OCI-LY3 (cell line): ENCODE results near the gene REC114.
"Not testable (repeated sequence)": the region's sequence is repeated elsewhere in the genome, so short reads cannot be mapped to it uniquely, and the experiment has no call there.

Experiments
- H2AFZ ChIP-seq: fragments of 200-600, 300-600 bp; shearing (Covaris generic); 2 replicates; pipeline ENCODE4 v1.6.0; 2014; ENCODE audit warnings: antibody characterized with exemption, low read depth, low read length
- H3K27ac ChIP-seq: fragments of 200-600, 300-600 bp; sonication (generic); 2 replicates; pipeline ENCODE4 v1.5.1; 2014; ENCODE audit warnings: mild to moderate bottlenecking, low read length, moderate library complexity, mixed read lengths
- H3K27me3 ChIP-seq: fragments of 200-600, 300-600 bp; sonication (generic); 2 replicates; pipeline ENCODE4 v1.6.1; 2014; ENCODE audit warnings: low read depth, low read length, mixed read lengths
- H3K36me3 ChIP-seq: fragments of 200-600, 300-600 bp; sonication (generic); replicated peaks from 2 replicates; pipeline ENCODE3; 2014; ENCODE audit warnings: low read depth, low read length, mixed read lengths
- H3K4me1 ChIP-seq: fragments of 300-600, 200-600 bp; sonication (generic); 2 replicates; pipeline ENCODE4 v1.6.1; 2014; ENCODE audit warnings: low read length, mixed read lengths
- H3K4me2 ChIP-seq: fragments of 200-600, 300-600 bp; sonication (generic); 2 replicates; pipeline ENCODE4 v1.6.1; 2014; ENCODE audit warnings: low read length, mixed read lengths
- H3K4me3 ChIP-seq: fragments of 300-600, 200-600 bp; sonication (generic); 2 replicates; pipeline ENCODE4 v1.5.1; 2014; ENCODE audit warnings: antibody characterized with exemption, mild to moderate bottlenecking, low read length, moderate library complexity
- H3K79me2 ChIP-seq: fragments of 300-600, 200-600 bp; shearing (Covaris generic); 2 replicates; pipeline ENCODE4 v1.6.1; 2014; ENCODE audit warnings: mild to moderate bottlenecking, low read length, mixed read lengths
- H3K9ac ChIP-seq: fragments of 300-600, 200-600 bp; shearing (Covaris generic); 2 replicates; pipeline ENCODE4 v1.6.0; 2014; ENCODE audit warnings: mild to moderate bottlenecking, low read length, moderate library complexity
- H3K9me3 ChIP-seq: fragments of 200-600, 300-600 bp; shearing (Covaris generic); 2 replicates; pipeline ENCODE4 v1.6.1; 2014; ENCODE audit warnings: low read length, mixed read lengths; ENCODE audit not compliant: insufficient read depth
- H4K20me1 ChIP-seq: fragments of 200-600, 300-600 bp; sonication (generic); 2 replicates; pipeline ENCODE4 v1.6.1; 2016; ENCODE audit warnings: low read length, mixed read lengths; ENCODE audit not compliant: insufficient read depth
- EZH2phosphoT487 ChIP-seq: fragments of 200-600 bp; shearing (Covaris generic); IDR thresholded peaks from 2 replicates; pipeline ENCODE4 v1.6.1; 2018; ENCODE audit warnings: antibody characterized with exemption, mixed run types, low read depth
- TF ChIP-seq, protein P1 (sequence below): fragments of 200-600, 300-600 bp; sonication (generic); IDR thresholded peaks from 2 replicates; pipeline ENCODE4 v1.5.1; 2014; ENCODE audit warnings: antibody characterized with exemption, low read length, low read depth

Gene REC114

DNA sequence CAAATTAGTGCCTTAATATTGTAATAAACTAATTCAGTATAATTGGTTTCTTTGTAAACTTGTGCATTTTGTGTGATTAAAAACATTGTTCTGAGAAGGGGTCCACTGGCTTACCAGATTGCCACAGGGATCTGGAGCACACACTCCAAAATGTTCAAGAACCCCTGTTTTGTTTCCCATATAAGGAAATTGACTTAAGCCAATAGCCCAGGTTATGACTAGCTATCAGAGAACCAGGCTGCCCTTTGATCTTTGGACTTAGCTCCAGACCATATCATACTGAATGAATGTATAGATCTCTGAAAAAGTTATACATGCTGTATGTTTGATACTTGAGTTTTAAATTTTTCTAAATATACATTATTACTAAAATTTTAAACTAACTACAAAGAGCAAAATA, 98.5 kb downstream of the REC114 start:
- TF ChIP-seq, protein P1, sequence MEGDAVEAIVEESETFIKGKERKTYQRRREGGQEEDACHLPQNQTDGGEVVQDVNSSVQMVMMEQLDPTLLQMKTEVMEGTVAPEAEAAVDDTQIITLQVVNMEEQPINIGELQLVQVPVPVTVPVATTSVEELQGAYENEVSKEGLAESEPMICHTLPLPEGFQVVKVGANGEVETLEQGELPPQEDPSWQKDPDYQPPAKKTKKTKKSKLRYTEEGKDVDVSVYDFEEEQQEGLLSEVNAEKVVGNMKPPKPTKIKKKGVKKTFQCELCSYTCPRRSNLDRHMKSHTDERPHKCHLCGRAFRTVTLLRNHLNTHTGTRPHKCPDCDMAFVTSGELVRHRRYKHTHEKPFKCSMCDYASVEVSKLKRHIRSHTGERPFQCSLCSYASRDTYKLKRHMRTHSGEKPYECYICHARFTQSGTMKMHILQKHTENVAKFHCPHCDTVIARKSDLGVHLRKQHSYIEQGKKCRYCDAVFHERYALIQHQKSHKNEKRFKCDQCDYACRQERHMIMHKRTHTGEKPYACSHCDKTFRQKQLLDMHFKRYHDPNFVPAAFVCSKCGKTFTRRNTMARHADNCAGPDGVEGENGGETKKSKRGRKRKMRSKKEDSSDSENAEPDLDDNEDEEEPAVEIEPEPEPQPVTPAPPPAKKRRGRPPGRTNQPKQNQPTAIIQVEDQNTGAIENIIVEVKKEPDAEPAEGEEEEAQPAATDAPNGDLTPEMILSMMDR, result no peak
- TF ChIP-seq EZH2phosphoT487, result no peak
- no peak overlapping the region for H3K4me2 ChIP-seq

DNA sequence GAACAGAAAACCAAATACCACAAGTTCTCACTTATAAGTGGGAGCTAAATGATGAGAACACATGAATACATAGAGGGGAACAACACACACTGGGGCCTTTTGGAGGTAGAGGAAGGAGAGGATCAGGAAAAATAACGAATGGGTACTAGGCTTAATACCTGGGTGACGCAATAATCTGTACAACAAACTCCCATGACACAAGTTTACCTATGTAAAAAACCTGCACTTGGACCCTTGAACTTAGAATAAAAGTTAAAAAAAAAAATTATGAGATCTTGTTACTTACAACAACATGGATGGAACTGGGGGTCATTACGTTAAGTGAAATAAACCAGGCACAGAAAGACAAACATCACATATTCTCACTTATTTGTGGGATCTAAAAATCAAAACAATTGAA, 106.0 kb downstream of the REC114 start:
- not testable (repeated sequence) for H3K27ac ChIP-seq, H3K4me2 ChIP-seq, H4K20me1 ChIP-seq, H3K9me3 ChIP-seq, H3K27me3 ChIP-seq, H3K4me3 ChIP-seq, H3K79me2 ChIP-seq, H3K4me1 ChIP-seq, H3K36me3 ChIP-seq, H2AFZ ChIP-seq, H3K9ac ChIP-seq

More for the DNA sequence above, 98.5 kb downstream of the REC114 start:
- no peaks in the 10 kb centered on the region for H4K20me1 ChIP-seq
- H2AFZ ChIP-seq, result no peak overlapping the region
- H3K9ac ChIP-seq, result no peak overlapping the region
- no peaks in the 10 kb centered on the region for H3K27me3 ChIP-seq
- H3K9me3 ChIP-seq, result no peaks in the 10 kb centered on the region
- H3K4me3 ChIP-seq, result no peak overlapping the region
- H3K36me3 ChIP-seq, result no peaks in the 10 kb centered on the region
- no peak overlapping the region for H3K27ac ChIP-seq
- H3K79me2 ChIP-seq, result no peaks in the 10 kb centered on the region
- no peaks in the 10 kb centered on the region for H3K4me1 ChIP-seq

DNA sequence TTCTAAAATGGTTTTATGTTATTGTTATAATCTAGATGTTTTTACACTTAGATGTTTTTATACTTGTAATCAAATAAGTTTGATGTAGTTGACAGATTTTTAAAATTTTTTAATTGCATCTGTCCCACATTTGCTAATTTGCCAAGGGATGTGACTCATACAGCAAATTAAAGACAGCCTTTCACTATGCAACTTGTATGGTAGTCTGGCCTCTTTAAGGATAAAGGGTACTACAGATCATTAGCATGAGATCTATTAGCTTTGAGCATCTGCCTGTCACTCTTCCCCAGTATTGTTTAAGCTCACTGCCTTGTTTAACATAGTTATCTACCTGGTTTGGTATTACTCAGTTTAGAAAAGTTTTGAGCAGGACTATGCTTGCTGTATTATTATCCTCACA, 107.2 kb downstream of the REC114 start:
- Histone ChIP-seq H3K27me3 (no peaks in the 10 kb centered on the region), H3K4me3 (no peak overlapping the region), H4K20me1 (no peaks in the 10 kb centered on the region), H3K4me1 (no peaks in the 10 kb centered on the region), H3K9ac (no peak overlapping the region), H3K4me2 (no peak overlapping the region), H3K9me3 (no peaks in the 10 kb centered on the region), H3K36me3 (no peaks in the 10 kb centered on the region), H3K79me2 (no peaks in the 10 kb centered on the region), H3K27ac (no peak overlapping the region), H2AFZ (no peak overlapping the region)
- TF ChIP-seq EZH2phosphoT487, result no peak
- TF ChIP-seq, protein P1, result no peak

DNA sequence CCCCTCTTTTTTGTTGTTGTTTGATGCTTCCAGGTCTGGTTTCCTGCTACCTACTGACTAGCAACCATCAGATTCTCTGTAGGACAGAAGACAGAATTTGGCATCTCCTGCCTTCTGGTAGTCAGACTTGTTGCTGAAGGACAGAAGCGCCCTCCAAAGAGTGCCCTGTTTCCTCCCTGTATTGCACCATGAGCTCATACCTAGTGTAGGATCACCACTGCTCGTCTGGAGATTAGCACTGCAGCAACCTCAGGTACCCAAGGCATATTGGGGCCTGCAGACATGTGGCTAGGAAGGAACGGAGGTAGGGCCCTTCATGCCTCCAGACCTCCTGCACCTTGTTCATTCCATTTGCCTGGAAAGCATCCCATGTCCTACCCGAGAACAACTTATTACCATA, 112.1 kb downstream of the REC114 start:
- Histone ChIP-seq H4K20me1 (no peaks in the 10 kb centered on the region), H3K27me3 (no peaks in the 10 kb centered on the region), H3K27ac (no peak overlapping the region), H2AFZ (no peak overlapping the region), H3K4me1 (no peaks in the 10 kb centered on the region), H3K79me2 (no peaks in the 10 kb centered on the region), H3K4me2 (no peak overlapping the region), H3K4me3 (no peak overlapping the region), H3K36me3 (peaks cover 14% of the 10 kb centered on the region), H3K9me3 (no peaks in the 10 kb centered on the region), H3K9ac (no peak overlapping the region)
- TF ChIP-seq EZH2phosphoT487, result no peak
- TF ChIP-seq, protein P1, result no peak

DNA sequence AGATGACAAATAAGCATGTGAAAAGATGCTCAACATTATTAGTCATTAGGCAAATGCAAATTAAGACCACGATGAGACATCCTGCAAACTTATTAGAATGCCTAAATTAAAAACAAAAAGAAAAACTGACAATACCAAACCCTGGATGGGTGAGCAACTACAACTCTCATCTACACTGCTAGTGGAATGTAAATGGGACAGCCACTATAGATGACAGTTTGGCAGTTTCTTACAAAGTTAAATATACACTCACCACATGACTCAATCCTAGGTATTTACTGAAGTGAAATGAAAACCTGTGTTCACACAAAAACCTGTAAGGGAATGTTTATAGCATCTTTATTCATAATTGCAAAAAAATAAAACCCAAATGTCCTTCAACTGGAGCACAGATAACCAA, 115.6 kb downstream of the REC114 start:
- no peaks in the 10 kb centered on the region for H3K79me2 ChIP-seq
- H3K9ac ChIP-seq, result no peak overlapping the region
- no peak for TF ChIP-seq EZH2phosphoT487
- TF ChIP-seq, protein P1, result no peak
- H3K27me3 ChIP-seq, result no peaks in the 10 kb centered on the region
- H3K36me3 ChIP-seq, result peaks cover 32% of the 10 kb centered on the region
- H3K4me2 ChIP-seq, result no peak overlapping the region
- no peaks in the 10 kb centered on the region for H3K4me1 ChIP-seq
- no peak overlapping the region for H3K27ac ChIP-seq
- H3K9me3 ChIP-seq, result no peaks in the 10 kb centered on the region
- H2AFZ ChIP-seq, result no peak overlapping the region
- no peak overlapping the region for H3K4me3 ChIP-seq
- no peaks in the 10 kb centered on the region for H4K20me1 ChIP-seq
